SU-DHL-6 (cell line): ENCODE results near the gene PLEKHA6.

Experiments
- CTCF ChIP-seq: fragments of 200-600 bp; sonication (generic); IDR thresholded peaks from one replicate; pipeline ENCODE4 v1.5.1; 2017; ENCODE audit warnings: antibody characterized with exemption, mild to moderate bottlenecking, low read length, moderate library complexity; ENCODE audit not compliant: insufficient read depth, poor library complexity, severe bottlenecking
- EZH2phosphoT487 ChIP-seq: fragments of 200-600 bp; sonication (generic), shearing (Covaris generic); conservative IDR thresholded peaks from 2 replicates; pipeline ENCODE4 v1.6.1; 2018; ENCODE audit warnings: mild to moderate bottlenecking, antibody characterized with exemption, low read length, moderate library complexity, mixed read lengths

GRCh38 chr1:204400882-204401510 is 41.3 kb upstream of the PLEKHA6 start:
- no peak for TF ChIP-seq CTCF
- TF ChIP-seq EZH2phosphoT487: no peak
